UCSD-AML1 (cell line): ENCODE data around the gene ATP6V1A.
"Not testable (repeated sequence)": the region's sequence is repeated elsewhere in the genome, so short reads cannot be mapped to it uniquely, and the experiment has no call there.

Experiments
- DNase-seq: peaks from one replicate; lab custom pipeline; 2025; ENCODE audit not compliant: unreplicated experiment; lab: John Stamatoyannopoulos, UW

The ATP6V1A gene

DNA sequence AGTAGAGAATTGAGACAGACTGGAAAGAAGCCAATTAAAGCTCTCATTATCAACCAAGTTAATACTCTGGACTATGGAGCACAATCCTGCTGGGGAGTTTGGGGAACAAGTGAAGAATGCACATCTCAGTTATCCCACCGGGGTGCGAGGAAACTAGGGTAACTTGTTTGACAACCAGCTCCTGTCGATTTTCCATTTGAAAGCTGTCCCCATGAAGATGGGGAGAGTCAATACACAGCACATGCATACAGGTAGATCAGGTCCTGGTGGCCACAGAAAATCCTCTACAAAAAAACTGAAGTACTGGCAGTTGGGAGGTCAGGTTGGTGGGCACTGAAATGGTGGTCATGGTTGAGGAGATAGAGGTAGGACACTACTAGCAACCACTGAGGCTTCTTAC, 66.0 kb downstream of the ATP6V1A start:
- no peak for DNase-seq

DNA sequence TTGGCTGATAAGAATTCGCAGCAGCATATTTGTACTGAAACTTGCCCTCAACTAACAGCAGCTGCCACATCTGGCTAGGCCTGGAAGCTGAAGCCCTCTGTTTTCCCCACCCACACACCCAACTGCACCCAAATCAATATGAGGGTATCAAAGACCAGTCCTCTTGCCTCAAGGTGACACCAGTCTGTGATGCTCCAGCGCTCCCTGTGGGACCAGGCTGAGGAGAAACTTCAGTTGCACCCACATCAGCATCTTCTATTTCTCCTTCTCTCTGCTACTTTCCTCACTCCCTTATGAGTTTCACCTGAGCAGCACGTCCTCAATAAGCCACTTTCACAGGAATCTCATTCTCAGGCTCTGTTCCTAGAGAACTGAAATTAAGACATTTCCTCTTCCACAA, 73.0 kb downstream of the ATP6V1A start:
- DNase-seq: peak; percentile 7

DNA sequence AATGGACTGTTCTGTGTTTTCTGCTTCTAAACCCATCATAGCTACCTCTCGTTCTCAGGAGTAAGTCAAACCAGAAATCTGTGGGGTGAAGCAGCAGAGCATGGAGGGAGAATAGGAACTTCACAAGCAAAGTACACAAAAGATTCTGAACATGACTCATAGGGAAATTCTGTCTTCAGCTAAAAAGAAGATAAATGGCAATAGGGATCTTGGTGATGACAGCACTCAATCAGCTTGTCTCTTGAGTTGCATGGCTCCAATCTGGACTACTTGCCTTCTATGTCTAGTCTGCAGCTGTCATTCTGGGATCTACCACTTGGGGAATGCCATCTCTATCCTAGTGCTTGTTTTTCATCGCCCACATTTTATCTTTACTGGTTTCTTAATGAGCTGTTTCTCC, 78.3 kb downstream of the ATP6V1A start:
- DNase-seq: no peak

DNA sequence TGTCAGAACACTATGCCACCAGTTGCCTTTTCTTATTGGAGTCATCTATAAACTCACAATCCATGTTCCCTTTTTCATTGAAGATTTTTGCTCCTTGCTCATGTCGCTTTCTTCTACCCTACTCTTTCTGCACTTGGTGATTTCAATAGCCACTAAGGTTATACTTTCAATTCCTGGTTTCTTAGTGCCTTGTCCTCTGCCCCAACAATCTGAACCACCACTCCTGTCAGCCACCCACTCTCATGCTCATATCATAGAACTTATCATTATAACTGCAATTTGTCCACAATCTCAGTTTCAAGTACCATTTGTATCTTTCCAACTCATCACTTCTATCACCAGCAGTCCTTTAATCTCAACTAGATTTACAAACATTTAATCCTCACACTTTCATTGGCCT, 81.8 kb downstream of the ATP6V1A start:
- no peak for DNase-seq

DNA sequence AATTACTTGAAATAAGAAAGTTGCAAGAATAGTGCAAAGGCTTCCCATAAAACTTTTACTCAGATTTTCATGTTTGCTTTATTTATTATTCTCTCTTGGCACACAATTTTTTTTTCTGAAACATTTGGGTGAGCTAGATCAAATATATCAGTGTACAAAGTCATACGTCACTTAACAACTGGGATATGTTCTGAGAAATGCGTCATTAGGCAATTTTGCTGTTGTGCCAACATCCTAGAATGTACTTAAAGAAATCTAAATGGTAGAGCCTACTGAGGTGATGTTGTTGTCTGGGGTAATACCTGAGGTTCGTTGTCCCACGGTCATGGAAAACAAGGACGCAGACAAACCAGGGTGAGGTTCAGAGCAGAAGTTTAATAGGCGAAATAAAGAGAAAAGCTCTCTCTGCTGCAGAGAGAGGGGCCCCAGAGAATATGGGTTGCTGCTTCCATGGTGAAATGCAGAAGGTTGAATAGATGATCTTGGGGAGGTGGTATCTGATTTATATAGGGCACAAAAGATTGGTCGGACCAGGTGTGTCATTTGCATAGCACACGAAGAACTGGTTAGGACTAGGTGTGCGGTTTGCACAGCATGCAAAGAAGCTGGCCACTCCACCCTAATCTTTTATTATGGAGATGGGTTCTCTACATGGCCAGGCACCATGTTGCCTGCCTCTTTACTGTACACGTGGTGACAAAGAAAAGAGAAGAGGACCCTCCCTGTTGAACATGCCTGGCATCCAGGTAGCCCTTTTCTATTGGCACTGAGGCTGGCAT, 82.9 kb downstream of the ATP6V1A start:
- DNase-seq: no peak

DNA sequence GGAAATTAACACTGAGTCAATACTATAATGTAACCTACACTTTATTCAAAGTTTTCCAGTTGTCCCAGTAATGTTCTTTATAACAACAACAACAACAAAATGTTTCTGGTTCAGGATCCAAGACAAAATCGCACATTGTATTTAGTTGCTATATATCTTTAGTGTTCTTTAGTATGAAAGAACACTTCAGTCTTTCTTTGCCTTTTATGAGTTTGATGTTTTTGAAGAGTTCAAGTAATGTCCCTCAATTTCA, 84.2 kb downstream of the ATP6V1A start:
- DNase-seq: no peak

DNA sequence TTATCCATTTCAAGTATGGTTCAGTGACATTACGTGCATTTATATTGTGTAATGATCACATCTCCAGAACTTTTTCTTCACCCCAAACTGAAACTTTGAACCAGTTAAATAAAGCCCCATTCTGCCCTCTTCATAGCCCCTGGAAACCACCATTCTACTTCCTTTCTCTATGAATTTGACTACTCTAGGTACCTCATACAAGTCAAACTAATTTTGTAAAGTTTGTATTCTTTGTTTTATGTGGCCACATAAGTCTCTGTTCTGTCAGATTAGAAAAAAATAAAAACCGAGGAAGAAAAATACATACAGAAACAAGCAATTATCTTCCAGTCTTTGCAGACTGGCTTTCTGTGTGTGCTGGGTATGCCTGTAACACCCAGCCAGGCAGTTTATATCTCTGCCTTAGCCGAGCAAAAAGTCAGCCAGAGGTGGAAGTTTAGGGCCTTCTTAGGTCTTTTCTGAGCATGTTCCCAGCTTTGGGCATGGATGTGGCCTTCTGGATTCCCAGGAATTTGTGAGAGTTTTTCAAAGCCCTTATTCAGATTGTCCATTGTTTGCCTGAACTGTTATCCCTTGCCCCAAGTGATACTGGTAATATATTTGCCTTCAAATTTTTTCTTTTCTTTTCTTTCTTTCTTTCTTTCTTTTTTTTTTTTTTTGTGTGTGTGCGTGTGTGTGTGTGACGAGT, 85.8 kb downstream of the ATP6V1A start:
- DNase-seq: no peak

DNA sequence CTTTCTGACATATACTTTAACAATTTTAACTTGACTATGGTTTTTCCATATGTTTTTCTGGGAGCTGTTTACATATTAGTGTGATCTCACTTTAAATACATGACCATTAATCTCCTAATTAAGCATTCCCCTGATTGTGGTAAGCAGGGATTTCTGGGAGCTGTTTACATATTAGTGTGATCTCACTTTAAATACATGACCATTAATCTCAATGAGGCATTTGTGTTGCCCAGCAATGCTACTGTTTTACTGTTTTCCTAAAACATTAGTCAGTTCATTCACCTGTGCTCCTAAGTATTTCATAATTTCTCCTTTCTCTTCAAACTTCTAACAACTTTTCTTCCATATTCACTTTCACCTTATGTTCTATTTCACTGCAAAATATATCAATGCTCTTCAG, 88.1 kb downstream of the ATP6V1A start:
- DNase-seq: no peak

DNA sequence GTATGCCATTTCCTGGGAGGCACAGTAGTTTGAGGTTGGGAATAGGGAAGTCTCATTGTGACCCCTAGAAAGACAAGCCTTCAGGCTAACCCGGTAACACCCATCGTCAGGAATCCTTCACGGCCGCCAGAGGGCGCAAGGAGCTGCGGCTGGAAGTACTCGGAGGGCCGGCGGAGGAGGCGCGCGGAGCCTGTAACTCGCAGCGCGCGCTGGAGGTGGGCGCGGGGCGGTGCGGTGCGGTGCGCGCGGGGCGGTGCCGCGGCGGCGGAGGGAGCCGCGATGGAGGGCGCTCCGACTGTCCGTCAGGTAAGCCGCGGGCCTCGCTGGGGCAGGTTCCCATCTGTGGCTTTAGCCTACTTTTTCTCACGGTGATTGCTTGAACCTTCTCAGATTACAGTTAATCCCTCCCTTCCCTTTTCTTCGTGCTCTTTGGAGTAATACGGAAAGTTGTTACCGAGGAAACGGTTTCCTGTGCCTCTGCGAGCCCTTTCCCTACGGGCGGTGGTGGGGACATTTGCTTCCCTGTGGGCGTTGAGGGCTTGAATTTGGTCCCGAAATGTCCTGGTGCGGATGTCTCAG, 91.9 kb downstream of the ATP6V1A start, which contains the start of gene GRAMD1C:
Gene GRAMD1C (plus strand): TSS at position 158 of the 579 bp plus-strand sequence. CDS start 122 bp downstream, at position 280.
- peak; percentile 84 for DNase-seq

DNA sequence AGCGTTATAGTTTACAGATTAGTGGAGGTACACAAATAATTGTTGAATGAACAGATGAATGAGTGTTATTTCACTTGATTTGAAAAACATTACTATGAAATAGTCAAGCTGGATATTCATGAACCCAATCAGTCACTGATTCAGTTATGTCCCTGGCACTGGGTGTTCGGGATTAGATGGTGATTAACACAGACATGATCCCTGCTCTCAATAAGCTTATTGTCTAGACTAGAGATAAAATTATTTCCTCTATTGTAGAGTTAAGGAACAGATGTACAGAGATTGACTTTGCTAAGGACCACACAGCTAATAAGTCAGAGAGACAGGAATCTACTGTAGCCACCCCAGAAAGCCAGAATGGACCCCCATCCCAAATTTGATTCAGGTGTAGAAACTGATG, 92.7 kb downstream of the ATP6V1A start:
- DNase-seq: no peak

DNA sequence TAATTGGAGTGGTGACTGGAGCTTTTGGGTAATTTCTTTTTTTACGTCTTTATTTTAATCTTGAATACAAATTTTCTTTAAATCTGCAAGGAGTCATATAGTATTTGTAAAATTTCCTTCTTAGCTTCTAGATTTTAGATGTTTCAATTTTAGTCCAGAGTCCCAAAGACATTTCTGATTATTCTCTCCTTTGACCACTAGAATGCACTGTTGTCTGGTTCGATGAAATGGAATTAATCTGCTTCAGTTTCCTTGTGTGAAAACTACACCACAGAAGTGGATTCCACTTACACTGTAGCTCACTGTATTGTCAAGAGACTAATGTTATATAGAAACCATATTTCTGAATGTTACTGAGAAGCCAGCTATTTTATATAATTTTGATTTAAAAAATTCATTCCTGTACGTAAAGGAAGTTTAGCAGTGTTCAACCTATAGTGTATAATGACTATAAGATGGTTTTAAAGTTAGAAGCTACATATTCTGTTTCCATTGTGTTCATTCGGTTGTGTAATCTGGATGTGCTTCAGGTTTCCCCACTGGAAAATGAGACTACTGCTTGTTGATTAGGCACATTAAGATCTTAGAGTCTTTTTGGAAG, 97.9 kb downstream of the ATP6V1A start:
- DNase-seq: no peak

DNA sequence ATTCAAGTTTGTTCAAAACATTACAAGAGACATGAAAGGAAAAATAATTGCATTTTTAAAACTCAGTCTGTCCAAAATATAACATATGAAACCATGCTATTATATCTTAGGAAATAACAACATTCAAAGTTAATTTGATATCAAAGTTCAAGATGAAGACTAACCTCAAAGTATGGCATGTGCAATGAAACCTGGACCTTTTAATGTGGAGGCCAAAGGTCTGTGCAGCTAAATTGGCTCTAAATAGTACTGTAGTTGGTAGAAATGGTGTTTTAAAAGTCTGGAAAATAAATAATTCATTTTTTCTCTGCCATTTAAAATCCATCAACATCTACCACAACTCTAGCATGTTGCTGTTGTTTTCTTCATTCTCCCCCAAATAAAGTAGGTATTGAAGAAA, 100.4 kb downstream of the ATP6V1A start:
- DNase-seq: no peak

DNA sequence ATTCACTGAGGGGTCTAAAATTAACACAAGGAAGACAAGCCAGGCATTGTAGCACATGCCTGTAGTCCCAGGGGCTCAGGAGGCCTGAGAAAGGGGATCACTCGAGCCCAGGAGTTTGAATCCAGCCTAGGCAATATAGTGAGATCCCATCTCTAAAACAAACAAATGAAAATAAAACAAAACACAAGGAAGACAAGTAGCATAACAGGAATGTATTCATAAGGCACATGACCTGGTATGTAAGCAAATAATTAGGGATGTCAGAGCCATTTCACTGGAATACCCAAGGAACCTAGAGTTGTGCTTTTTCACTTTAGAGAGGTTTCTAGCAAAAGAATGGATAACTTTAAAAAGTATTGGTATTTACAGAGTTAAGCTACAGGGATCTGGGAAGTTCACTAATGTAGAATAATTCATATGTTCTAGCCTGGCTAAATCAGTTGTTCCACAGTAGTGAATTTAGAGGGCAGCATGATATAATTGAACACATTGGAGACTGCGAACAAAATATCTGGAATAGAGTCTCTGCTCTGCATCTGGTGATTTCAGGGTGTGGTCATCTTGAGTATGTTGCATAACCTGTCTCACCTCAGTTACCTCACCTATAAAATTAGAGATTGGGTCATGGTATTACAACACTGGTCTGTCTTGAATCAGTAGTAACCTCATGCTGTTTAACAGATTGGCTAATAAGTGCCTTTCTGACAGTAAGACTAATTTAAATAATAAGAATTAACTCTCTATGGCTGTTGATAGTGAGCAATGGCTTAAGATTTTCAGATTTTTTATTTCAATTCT, 101.0 kb downstream of the ATP6V1A start:
- no peak for DNase-seq

DNA sequence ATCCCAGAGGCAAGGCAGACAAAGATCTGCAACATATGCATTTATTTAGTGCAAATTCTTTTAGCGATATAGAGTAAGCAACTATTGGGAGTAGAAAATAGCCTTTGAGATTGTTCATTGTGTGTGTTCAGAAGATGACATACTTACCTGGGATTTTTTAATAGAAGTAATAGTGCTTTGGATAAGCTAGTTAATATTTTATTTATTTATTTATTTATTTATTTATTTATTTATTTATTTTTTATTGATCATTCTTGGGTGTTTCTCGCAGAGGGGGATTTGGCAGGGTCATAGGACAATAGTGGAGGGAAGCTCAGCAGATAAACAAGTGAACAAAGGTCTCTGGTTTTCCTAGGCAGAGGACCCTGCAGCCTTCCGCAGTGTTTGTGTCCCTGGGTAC, 102.2 kb downstream of the ATP6V1A start:
- DNase-seq: not testable (repeated sequence)

DNA sequence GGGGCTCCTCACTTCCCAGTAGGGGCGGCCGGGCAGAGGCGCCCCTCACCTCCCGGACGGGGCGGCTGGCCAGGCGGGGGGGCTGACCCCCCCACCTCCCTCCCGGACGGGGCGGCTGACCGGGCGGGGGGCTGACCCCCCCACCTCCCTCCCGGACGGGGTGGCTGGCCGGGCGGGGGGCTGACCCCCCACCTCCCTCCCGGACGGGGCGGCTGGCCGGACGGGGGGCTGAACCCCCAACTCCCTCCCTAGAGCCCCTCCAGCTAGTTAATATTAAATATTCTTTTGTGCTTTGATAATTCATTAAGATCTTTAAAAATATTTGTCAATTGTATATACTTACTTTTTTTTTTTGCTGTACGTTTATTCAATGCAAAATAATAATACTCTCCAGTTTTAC, 103.0 kb downstream of the ATP6V1A start:
- DNase-seq: not testable (repeated sequence)

DNA sequence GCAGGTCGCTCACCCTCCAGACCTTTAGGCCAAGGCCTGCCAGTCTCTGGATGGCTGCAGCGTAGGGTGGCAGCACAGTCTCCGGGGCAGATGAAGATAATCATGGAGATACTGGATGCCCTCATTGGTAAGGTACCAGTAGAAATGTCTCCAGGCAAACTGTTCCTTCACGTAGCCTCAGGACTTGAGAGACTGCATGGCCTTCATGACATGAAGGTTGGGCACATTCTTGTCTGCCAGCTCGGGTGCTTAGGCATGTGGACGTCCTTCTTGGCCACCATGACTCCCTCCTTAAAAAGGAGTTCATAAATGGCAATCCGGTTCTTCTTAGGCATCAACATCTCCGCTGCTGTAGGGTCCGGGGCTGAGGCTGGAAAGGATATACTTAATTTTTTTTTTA, 103.6 kb downstream of the ATP6V1A start:
- not testable (repeated sequence) for DNase-seq

DNA sequence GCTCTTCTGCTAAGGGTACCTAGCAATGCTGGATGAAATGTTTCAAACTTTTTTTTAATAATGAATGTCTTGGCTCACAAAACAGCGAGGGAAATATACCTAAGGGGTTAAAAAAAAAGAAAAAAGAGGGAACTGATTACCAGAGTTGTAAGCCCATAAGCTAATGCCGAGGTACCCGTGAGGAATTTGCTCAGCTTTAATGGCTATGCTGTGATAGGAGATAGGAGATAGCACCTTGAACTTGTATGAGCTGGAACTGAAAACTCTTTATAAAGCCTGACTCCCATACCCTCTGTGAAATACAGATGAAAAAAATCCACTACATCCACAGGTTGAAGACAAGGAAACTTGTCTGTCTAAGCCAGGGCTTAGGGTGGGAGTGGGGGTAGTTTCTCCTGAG, 105.7 kb downstream of the ATP6V1A start:
- no peak for DNase-seq
